ENCODE results near the gene DRC7. TPM values are rescaled to one million over a fixed set of nuclear protein-coding genes. Genes with fewer than 3 reads are reported as not detected.

The DRC7 gene
- total RNA-seq, 2 experiments from 2014 or later: 0.05 TPM; not detected in 1

GRCh38 chr16:57688987-57689761 is 5.4 kb upstream of the DRC7 start:
- ATAC-seq (peak; percentile 24), DNase-seq (no peak)
- ChIA-PET CTCF (no interaction called here), POLR2A (no interaction called here)
- peaks cover 13% of the 10 kb centered on the region for H3K4me1 Mint-ChIP-seq
- no peaks in the 10 kb centered on the region for H3K36me3 Mint-ChIP-seq (ENCODE audit: low read depth)
- no peaks in the 10 kb centered on the region for H3K9me3 Mint-ChIP-seq (ENCODE audit: low read depth)
- intact Hi-C loops (cut with DNase I, micrococcal nuclease): no loop called here
- no peaks in the 10 kb centered on the region for H3K27me3 Mint-ChIP-seq
- no peak overlapping the region for H3K4me3 Mint-ChIP-seq
- peak overlapping the region; percentile 66 for H3K27ac Mint-ChIP-seq

- Mint-ChIP-seq H3K36me3 (ENCODE audit: low read depth) (no peaks in the 10 kb centered on the region), H3K4me3 (no peak overlapping the region), H3K27me3 (no peaks in the 10 kb centered on the region), H3K4me1 (peaks cover 16% of the 10 kb centered on the region), H3K9me3 (ENCODE audit: low read depth) (no peaks in the 10 kb centered on the region), H3K27ac (peak overlapping the region; percentile 47)
- DNase-seq (peak; percentile 44), ATAC-seq (peak; percentile 62)
- ChIA-PET POLR2A (no interaction called here), CTCF (interaction anchor here (1.2 to 1.5 kb wide), 2 partner anchors 114 to 115 kb away, joined by 3 to 8 read pairs; no protein-coding TSS in a partner anchor)
- intact Hi-C loops (cut with DNase I, micrococcal nuclease): no loop called here
Measured at GRCh38 chr16:57689762-57690558, 4.6 kb upstream of the DRC7 start.

GRCh38 chr16:57690782-57691471 is 3.7 kb upstream of the DRC7 start:
- no peak overlapping the region for H3K4me3 Mint-ChIP-seq
- H3K9me3 Mint-ChIP-seq (ENCODE audit: low read depth): no peaks in the 10 kb centered on the region
- DNase-seq (no peak), ATAC-seq (no peak)
- CTCF ChIA-PET: interaction anchor here (0.6 to 1.5 kb wide), 3 partner anchors 115 to 559 kb away, joined by 3 to 8 read pairs (median 3); a partner anchor contains a TSS
- H3K4me1 Mint-ChIP-seq: peaks cover 18% of the 10 kb centered on the region
- intact Hi-C loops (cut with DNase I, micrococcal nuclease): no loop called here
- no peaks in the 10 kb centered on the region for H3K36me3 Mint-ChIP-seq (ENCODE audit: low read depth)
- POLR2A ChIA-PET: no interaction called here
- H3K27ac Mint-ChIP-seq: no peak overlapping the region
- H3K27me3 Mint-ChIP-seq: no peaks in the 10 kb centered on the region

GRCh38 chr16:57692636-57693035 is 2.0 kb upstream of the DRC7 start:
- CTCF ChIA-PET: interaction anchor here (1.1 kb wide), 1 partner anchor 37 kb away, joined by 3 read pairs; no protein-coding TSS in a partner anchor
- H3K9me3 Mint-ChIP-seq (ENCODE audit: low read depth): no peaks in the 10 kb centered on the region
- intact Hi-C loops (cut with DNase I, micrococcal nuclease): no loop called here
- no peak overlapping the region for H3K4me3 Mint-ChIP-seq
- no peaks in the 10 kb centered on the region for H3K36me3 Mint-ChIP-seq (ENCODE audit: low read depth)
- no peak overlapping the region for H3K27ac Mint-ChIP-seq
- DNase-seq (no peak), ATAC-seq (no peak)
- POLR2A ChIA-PET: interaction anchor here (0.7 kb wide), 1 partner anchor 806 kb away, joined by 3 read pairs; no protein-coding TSS in a partner anchor
- H3K27me3 Mint-ChIP-seq: no peaks in the 10 kb centered on the region
- H3K4me1 Mint-ChIP-seq: peaks cover 18% of the 10 kb centered on the region

GRCh38 chr16:57693550-57693949 is 1.1 kb upstream of the DRC7 start:
- Mint-ChIP-seq H3K4me1 (peaks cover 18% of the 10 kb centered on the region), H3K36me3 (ENCODE audit: low read depth) (no peaks in the 10 kb centered on the region), H3K27ac (no peak overlapping the region), H3K9me3 (ENCODE audit: low read depth) (no peaks in the 10 kb centered on the region), H3K4me3 (no peak overlapping the region), H3K27me3 (no peaks in the 10 kb centered on the region)
- ATAC-seq (no peak), DNase-seq (no peak)
- intact Hi-C loops (cut with DNase I, micrococcal nuclease): no loop called here
- ChIA-PET CTCF (interaction anchor here (1.1 kb wide), 1 partner anchor 38 kb away, joined by 3 read pairs; no protein-coding TSS in a partner anchor), POLR2A (no interaction called here)

- no peak for ATAC-seq
- intact Hi-C loops (cut with DNase I, micrococcal nuclease): no loop called here
Measured at GRCh38 chr16:57694231-57694724, 328 bp upstream of the DRC7 start.

GRCh38 chr16:57695680-57696069 is 1.1 kb downstream of the DRC7 start:
- no peak overlapping the region for H3K27ac Mint-ChIP-seq
- ATAC-seq (no peak), DNase-seq (no peak)
- no peaks in the 10 kb centered on the region for H3K36me3 Mint-ChIP-seq (ENCODE audit: low read depth)
- POLR2A ChIA-PET: no interaction called here
- H3K9me3 Mint-ChIP-seq (ENCODE audit: low read depth): no peaks in the 10 kb centered on the region
- H3K27me3 Mint-ChIP-seq: no peaks in the 10 kb centered on the region
- intact Hi-C loops (cut with DNase I, micrococcal nuclease): no loop called here
- H3K4me1 Mint-ChIP-seq: peaks cover 5% of the 10 kb centered on the region
- no peak overlapping the region for H3K4me3 Mint-ChIP-seq
- CTCF ChIA-PET: interaction anchor here (0.7 kb wide), 1 partner anchor 341 kb away, joined by 4 read pairs; no protein-coding TSS in a partner anchor

More at GRCh38 chr16:57694231-57694724, 328 bp upstream of the DRC7 start:
- no peaks in the 10 kb centered on the region for H3K9me3 Mint-ChIP-seq (ENCODE audit: low read depth)
- no peak overlapping the region for H3K4me3 Mint-ChIP-seq
- H3K4me1 Mint-ChIP-seq: peaks cover 16% of the 10 kb centered on the region
- H3K27me3 Mint-ChIP-seq: no peaks in the 10 kb centered on the region
- H3K27ac Mint-ChIP-seq: no peak overlapping the region
- DNase-seq: no peak
- CTCF ChIA-PET: interaction anchor here (0.5 kb wide), 1 partner anchor 63 kb away, joined by 3 read pairs; no protein-coding TSS in a partner anchor
- POLR2A ChIA-PET: no interaction called here
- H3K36me3 Mint-ChIP-seq (ENCODE audit: low read depth): no peaks in the 10 kb centered on the region

GRCh38 chr16:57696240-57696639 is 1.6 kb downstream of the DRC7 start:
- H3K36me3 Mint-ChIP-seq (ENCODE audit: low read depth): no peaks in the 10 kb centered on the region
- DNase-seq (no peak), ATAC-seq (no peak)
- intact Hi-C loops (cut with DNase I, micrococcal nuclease): no loop called here
- no peaks in the 10 kb centered on the region for H3K27me3 Mint-ChIP-seq
- H3K9me3 Mint-ChIP-seq (ENCODE audit: low read depth): no peaks in the 10 kb centered on the region
- H3K4me3 Mint-ChIP-seq: no peak overlapping the region
- H3K4me1 Mint-ChIP-seq: peaks cover 5% of the 10 kb centered on the region
- no peak overlapping the region for H3K27ac Mint-ChIP-seq
- ChIA-PET CTCF (interaction anchor here (0.7 kb wide), 1 partner anchor 340 kb away, joined by 4 read pairs; no protein-coding TSS in a partner anchor), POLR2A (no interaction called here)

GRCh38 chr16:57697896-57698537 is 3.4 kb downstream of the DRC7 start:
- H3K36me3 Mint-ChIP-seq (ENCODE audit: low read depth): no peaks in the 10 kb centered on the region
- ATAC-seq: no peak
- POLR2A ChIA-PET: no interaction called here
- peaks cover 5% of the 10 kb centered on the region for H3K4me1 Mint-ChIP-seq
- CTCF ChIA-PET: interaction anchor here (0.7 kb wide), 1 partner anchor 89 kb away, joined by 3 read pairs; no protein-coding TSS in a partner anchor
- no peak overlapping the region for H3K27ac Mint-ChIP-seq
- no peak for DNase-seq
- no peak overlapping the region for H3K4me3 Mint-ChIP-seq
- no peaks in the 10 kb centered on the region for H3K9me3 Mint-ChIP-seq (ENCODE audit: low read depth)
- intact Hi-C loops (cut with DNase I, micrococcal nuclease): no loop called here
- no peaks in the 10 kb centered on the region for H3K27me3 Mint-ChIP-seq

GRCh38 chr16:57698812-57699405 is 4.3 kb downstream of the DRC7 start:
- intact Hi-C loops (cut with DNase I, micrococcal nuclease): no loop called here
- ATAC-seq (no peak), DNase-seq (no peak)
- Mint-ChIP-seq H3K27ac (no peak overlapping the region), H3K4me1 (peaks cover 5% of the 10 kb centered on the region), H3K4me3 (no peak overlapping the region), H3K36me3 (ENCODE audit: low read depth) (no peaks in the 10 kb centered on the region), H3K9me3 (ENCODE audit: low read depth) (no peaks in the 10 kb centered on the region), H3K27me3 (no peaks in the 10 kb centered on the region)
- ChIA-PET POLR2A (no interaction called here), CTCF (interaction anchor here (0.8 kb wide), 1 partner anchor 90 kb away, joined by 4 read pairs; no protein-coding TSS in a partner anchor)

Measured in activated CD4-positive, alpha-beta T cell treated with anti-CD3 and anti-CD28 coated beads for 36 hours (primary cell).